ENCODE results near the gene RTL5.

- TF ChIP-seq CTCF (IDR thresholded peaks at IDR 0.05; ENCODE audit: borderline replicate concordance, extremely low read depth, low read length, poor library complexity, severe bottlenecking) (no peak), EZH2 (IDR thresholded peaks at IDR 0.05; ENCODE audit: borderline replicate concordance, low read depth, low read length, severe bottlenecking) (no peak)
Observed at GRCh38 chrX:72125331-72126047, 6.2 kb downstream of the RTL5 start.

All from DND-41 (cell line).